Measurements from ENCODE around the gene MMD.

The MMD gene

GRCh38 chr17:55345132-55345531 lies 76.5 kb downstream of the MMD start:
- no peak for TF ChIP-seq CTCF (IDR thresholded peaks at IDR 0.05; ENCODE audit: borderline replicate concordance, control extremely low read depth, extremely low read depth, insufficient read depth, missing control alignments)
- in situ Hi-C loops (cut with MboI; ENCODE audit: low sequenced_read_pairs, unreplicated experiment) = no loop called here
- DNase-seq (ENCODE audit: low spot score) = no peak

- in situ Hi-C loops (cut with MboI; ENCODE audit: low sequenced_read_pairs, unreplicated experiment) = no loop called here
- DNase-seq (ENCODE audit: low spot score) = no peak
Observed at GRCh38 chr17:55344514-55344997, 77.1 kb downstream of the MMD start.

GRCh38 chr17:55343900-55344513 lies 77.6 kb downstream of the MMD start:
- in situ Hi-C loops (cut with MboI; ENCODE audit: low sequenced_read_pairs, unreplicated experiment) = no loop called here
- no peak for DNase-seq (ENCODE audit: low spot score)
- no peak for TF ChIP-seq CTCF (IDR thresholded peaks at IDR 0.05; ENCODE audit: borderline replicate concordance, control extremely low read depth, extremely low read depth, insufficient read depth, missing control alignments)

More at GRCh38 chr17:55344514-55344997, 77.1 kb downstream of the MMD start:
- no peak for TF ChIP-seq CTCF (IDR thresholded peaks at IDR 0.05; ENCODE audit: borderline replicate concordance, control extremely low read depth, extremely low read depth, insufficient read depth, missing control alignments)

GRCh38 chr17:55342800-55343585 lies 78.6 kb downstream of the MMD start:
- in situ Hi-C loops (cut with MboI; ENCODE audit: low sequenced_read_pairs, unreplicated experiment) = no loop called here
- no peak for DNase-seq (ENCODE audit: low spot score)
- no peak for TF ChIP-seq CTCF (IDR thresholded peaks at IDR 0.05; ENCODE audit: borderline replicate concordance, control extremely low read depth, extremely low read depth, insufficient read depth, missing control alignments)

All from GM13976 (cell line).